SIG-M5 (cell line): ENCODE data around the gene ZCCHC13.
"Not testable (repeated sequence)": the region's sequence is repeated elsewhere in the genome, so short reads cannot be mapped to it uniquely, and the experiment has no call there.

Source experiments
- DNase-seq: peaks from one replicate; lab custom pipeline; 2025; lab: John Stamatoyannopoulos, UW

Gene ZCCHC13

GRCh38 chrX:74324131-74324530 lies 20.2 kb downstream of the ZCCHC13 start:
- no peak for DNase-seq

- DNase-seq: no peak
These were observed 21.4 kb downstream of the ZCCHC13 start for GRCh38 chrX:74325130-74326059.

DNA sequence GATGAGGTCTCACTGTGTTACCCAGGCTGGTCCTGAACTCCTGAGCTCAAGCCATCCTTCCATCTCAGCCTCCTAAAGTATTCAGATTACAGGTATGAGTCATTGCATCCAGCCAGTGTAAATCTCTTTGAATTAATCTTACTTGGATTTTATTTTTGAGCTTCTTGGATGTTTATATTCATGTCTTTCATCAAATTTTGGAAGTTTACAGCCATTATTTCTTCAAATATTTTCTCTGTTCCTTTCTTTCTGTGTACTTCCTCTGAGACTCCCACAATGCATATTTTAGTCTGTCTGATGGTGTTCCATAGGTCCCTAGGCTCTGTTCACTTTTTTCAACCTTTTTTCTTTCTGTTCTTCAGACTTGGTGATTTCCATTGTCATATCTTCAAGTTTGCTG lies 34.9 kb downstream of the ZCCHC13 start:
- no peak for DNase-seq

- DNase-seq: no peak
These were observed 36.1 kb downstream of the ZCCHC13 start for GRCh38 chrX:74340051-74340450.

- not testable (repeated sequence) for DNase-seq
These were observed 38.2 kb downstream of the ZCCHC13 start for GRCh38 chrX:74342211-74342610.

DNA sequence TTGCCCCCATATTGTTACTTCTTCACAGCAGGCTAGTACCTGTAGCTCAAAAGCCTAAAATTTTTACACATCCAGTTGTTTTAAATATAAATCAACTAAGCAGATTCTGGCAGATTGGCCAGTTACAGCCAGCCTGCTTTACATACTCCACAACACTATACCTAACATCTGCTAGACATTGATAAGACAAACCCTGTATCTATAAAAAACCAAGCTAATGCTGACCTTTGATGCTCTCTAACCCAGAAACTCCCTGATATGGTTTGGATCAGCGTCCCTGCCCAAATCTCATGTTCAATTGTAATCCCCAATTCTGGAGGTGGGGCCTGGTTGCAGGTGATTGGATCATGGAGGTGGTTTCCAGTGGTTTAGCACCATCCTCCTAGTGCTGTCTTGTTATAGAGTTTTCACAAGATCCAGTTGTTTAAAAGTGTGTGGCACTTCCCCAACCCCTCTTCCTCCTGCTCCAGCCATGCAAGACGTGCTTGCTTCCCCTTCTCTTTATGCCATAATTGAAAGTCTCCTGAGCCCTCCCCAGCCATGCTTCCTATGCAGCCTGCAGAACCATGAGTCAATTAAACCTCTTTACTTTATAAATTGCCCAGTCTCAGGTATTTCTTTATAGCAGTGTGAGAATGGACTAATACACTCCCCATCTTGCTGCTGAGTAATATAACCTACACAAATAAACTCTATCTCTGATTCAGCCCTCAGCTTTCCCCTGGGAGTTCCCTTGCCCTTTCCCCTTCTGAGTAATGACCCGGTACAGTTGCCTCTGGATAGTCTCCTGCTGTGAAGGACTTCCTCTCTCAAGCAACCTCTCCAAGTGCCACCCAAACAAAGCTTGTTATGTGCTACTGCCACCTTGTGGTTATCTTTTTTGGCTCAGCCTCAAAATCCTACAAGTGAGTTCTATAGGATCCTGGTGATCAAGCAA lies 39.6 kb downstream of the ZCCHC13 start:
- DNase-seq: no peak

- no peak for DNase-seq
These were observed 40.3 kb downstream of the ZCCHC13 start for GRCh38 chrX:74344280-74344622.

GRCh38 chrX:74346088-74346487 lies 42.1 kb downstream of the ZCCHC13 start:
- no peak for DNase-seq

DNA sequence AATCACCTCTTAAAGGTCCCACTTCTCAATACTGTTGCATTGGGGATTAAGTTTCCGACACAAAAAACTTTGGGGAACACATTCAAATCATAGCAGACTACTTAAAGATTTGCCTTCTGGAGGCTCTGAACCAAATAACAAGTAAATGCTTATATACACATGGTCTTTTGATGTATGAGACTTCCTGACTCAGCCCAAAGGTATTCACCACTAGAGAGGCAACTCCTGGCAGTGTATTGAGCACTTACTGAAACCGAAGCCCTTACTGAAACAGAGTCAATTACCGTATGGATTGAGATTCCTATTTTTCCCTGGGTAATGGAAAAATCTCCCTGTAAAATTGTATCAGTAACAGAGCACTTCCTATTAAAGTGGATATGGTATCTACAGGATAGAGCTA lies 45.4 kb downstream of the ZCCHC13 start:
- no peak for DNase-seq

- no peak for DNase-seq
These were observed 47.8 kb downstream of the ZCCHC13 start for GRCh38 chrX:74351760-74352159.

- DNase-seq: no peak
These were observed 50.0 kb downstream of the ZCCHC13 start for GRCh38 chrX:74353984-74354383.
